Measurements from ENCODE around the gene ALX1.

- no peak for TF ChIP-seq POLR2A (IDR thresholded peaks at IDR 0.05; ENCODE audit: low read depth, low read length)
- TF ChIP-seq POLR2AphosphoS5 (IDR thresholded peaks at IDR 0.05; ENCODE audit: low read depth, low read length), result no peak
These were observed 22.3 kb upstream of the ALX1 start for GRCh38 chr12:85257671-85258070.

All from GM12892 (cell line).